ENCODE measurements around the gene ALKAL2. TPM values are rescaled to one million over a fixed set of nuclear protein-coding genes. Genes with fewer than 3 reads are reported as not detected.

The ALKAL2 gene
- polyA plus RNA-seq, 3 donors: 4.7 to 6.6 (median 5.8) TPM

DNA sequence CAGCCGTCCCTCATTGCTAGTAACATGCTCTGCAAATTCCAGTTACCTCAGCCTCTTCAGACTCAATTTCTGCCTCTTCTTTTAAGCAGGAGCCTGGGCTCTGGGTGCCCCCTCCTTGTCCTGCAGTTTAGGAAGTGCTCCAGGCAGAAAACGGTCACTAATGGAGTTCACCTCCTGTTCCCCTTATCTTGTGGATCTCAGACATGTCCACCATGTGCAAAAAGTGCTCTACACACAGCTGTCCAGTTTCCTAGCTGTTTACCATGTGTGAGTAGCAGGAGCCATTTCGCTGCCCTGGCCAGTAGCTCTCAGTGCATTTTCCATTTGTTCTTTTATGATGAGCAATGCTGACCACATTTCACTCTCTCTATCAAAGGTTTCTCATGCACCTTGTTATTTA lies 29.0 kb downstream of the ALKAL2 start:
- DNase-seq (ENCODE audit: extremely low read depth in 1 of 11, low read depth in 9 of 11, low spot score in 4 of 11): no peak

DNA sequence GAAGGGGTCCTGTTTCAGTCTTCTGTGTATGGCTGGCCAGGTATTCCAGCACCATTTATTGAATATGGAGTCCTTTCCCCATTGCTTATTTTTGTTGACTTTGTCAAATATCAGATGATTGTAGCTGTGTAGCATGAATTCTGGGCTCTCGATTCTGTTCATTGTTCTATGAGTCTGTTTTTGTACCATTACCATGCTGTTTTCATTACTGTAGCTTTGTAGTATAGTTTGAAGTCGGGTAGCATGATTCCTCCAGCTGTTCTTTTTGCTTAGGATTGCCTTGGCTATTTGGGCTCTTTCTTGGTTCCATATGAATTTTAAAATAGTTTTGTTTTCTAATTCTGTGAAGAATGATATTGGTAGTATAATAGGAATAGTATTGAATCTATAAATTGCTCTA lies 30.0 kb downstream of the ALKAL2 start:
- DNase-seq (ENCODE audit: extremely low read depth in 1 of 11, low read depth in 9 of 11, low spot score in 4 of 11): no peak

DNA sequence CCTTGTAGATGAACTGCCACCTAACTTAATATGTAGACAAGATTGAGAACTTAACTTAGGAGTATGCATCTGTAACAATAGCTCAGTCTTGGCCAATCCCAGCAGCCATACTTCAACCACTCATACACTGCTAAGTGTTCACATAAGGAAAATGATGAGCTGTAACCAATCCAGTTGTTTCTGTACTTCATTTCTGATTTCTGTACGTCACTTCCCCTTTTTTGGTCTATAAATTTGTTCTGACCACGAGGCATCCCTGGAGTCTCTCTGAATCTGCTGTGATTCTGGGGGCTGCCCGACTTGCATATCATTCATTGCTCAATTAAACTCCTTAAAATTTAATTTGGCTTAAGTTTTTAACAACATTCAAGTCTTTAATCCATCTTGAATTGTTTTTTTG lies 30.5 kb downstream of the ALKAL2 start:
- no peak for DNase-seq (ENCODE audit: extremely low read depth in 1 of 11, low read depth in 9 of 11, low spot score in 4 of 11)

DNA sequence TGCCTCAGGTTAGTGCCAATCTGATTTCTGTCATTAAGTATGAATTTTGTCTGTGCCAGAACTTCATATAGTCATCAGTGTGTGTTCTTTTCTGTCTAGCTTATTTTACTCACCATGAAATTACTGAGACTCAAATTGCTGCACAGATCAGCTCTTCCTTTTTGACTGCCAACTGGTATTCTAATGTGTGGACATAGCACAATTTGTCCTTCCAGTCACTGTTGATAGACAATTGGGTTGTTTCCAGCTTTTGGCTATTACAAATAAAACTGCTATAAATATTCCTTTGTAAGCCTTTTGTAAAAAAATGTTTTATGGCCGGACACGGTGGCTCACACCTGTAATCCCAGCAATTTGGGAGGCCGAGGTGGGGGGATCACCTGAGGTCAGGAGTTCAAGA lies 31.8 kb downstream of the ALKAL2 start:
- DNase-seq (ENCODE audit: extremely low read depth in 1 of 11, low read depth in 9 of 11, low spot score in 4 of 11): no peak

DNA sequence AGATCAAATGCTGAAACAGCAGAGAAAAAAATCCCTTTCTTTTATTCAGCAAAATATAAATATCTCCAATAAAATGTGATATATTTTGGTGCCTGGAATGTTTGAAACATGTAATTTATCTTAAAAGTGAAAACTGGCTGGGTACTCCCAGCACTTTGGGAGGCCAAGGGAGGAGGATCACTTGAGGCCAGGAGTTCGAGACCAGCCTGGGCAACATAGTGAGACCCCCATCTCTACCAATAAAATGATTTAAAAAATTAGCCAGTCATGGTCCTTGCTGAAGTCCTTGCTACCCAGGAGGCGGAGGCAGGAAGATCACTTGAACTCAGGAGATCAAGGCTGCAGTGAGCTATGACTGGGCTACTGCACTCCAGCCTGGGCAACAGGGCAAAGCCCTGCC lies 32.7 kb downstream of the ALKAL2 start:
- DNase-seq (ENCODE audit: extremely low read depth in 1 of 11, low read depth in 9 of 11, low spot score in 4 of 11): no peak

DNA sequence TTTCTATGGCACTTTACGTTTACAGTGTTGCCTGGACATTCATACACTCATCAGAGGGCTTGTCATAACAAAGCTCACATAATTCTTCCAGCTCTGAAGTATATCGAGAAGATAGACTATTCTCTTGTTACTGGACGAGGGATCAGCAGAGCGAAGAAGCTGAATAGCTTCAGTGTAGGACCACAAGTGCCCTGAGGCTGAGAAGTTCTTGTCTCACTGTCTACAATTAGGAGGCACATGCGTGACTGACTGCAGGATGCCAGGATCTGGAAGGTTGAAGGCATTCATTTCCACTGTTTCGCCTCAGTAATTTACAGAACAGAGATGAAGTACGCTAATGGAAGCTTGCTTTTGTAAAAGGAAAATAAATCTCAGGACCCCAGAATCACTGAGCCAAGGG lies 33.6 kb downstream of the ALKAL2 start:
- DNase-seq (ENCODE audit: extremely low read depth in 1 of 11, low read depth in 9 of 11, low spot score in 4 of 11): peak in 1 of 11 donors; percentile 25

DNA sequence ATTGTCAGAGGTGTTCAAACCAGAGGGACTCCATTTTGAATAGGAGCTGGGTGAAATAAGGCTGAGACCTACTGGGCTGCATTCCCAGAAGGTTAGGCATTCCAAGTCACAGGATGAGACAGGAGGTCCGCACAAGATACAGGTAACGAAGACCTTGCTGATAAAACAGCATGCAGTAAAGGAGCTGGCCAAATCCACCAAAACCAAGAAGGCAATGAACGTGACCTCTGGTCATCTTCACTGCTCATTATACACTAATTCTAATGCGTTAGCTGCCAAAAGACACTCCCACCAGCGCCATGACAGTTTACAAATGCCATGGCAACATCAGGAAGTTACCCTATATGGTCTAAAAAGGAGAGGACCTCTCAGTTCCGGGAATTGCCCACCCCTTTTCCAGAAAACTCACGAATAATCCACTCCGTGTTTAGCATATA lies 34.7 kb downstream of the ALKAL2 start:
- no peak for DNase-seq (ENCODE audit: extremely low read depth in 1 of 11, low read depth in 9 of 11, low spot score in 4 of 11)

DNA sequence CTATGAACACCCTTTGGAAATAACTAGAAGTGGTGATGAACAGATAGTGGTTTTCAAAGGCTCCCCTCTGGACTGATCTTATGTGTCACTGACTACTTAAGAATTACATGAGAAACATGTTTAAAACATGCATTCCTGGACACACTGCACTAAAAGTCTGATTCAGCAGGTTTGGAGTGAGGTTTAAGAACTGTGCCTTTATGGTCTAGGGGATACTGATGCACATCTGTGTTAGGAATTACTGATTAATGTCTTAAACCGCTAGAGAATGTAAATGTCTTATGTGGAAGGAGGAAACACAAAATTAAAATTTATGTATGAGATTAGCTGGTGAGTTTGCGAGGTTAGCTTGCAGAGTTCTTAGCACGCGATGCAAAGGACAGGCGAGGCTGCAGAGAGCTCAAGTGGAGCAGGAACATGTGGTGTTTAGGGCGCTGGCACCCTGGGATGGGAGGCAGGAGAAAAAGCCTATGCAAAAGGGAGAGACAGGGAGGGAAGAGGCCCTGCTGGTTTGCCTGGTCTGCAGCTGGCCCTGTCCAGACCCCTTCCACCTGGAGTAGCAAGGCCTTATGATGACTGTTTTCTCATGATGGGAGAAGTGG lies 35.8 kb downstream of the ALKAL2 start:
- no peak for DNase-seq (ENCODE audit: extremely low read depth in 1 of 11, low read depth in 9 of 11, low spot score in 4 of 11)

DNA sequence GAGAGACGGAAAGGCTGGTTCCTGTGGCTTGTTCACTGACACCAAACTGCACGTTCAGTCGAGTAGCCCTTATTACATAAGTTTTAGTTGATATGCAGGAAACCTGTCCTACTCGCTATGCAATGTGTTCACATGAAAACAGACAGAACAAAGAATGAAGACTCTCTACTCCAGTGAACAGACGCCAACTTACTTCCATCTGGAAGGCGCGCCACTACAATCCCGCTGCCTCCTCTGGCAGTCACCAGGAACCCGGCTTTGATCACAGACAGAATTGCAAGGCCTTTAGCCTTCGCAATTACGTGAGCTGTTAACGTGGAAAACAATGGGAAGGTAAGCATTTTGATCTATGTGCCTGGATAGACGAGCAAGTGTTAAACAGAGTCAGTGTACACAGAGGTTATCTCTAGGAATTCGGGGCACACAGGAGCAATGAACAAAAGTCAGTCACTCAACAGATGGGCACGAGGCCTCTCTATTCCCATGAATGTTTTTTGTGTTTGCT lies 38.3 kb downstream of the ALKAL2 start:
- no peak for DNase-seq (ENCODE audit: extremely low read depth in 1 of 11, low read depth in 9 of 11, low spot score in 4 of 11)

DNA sequence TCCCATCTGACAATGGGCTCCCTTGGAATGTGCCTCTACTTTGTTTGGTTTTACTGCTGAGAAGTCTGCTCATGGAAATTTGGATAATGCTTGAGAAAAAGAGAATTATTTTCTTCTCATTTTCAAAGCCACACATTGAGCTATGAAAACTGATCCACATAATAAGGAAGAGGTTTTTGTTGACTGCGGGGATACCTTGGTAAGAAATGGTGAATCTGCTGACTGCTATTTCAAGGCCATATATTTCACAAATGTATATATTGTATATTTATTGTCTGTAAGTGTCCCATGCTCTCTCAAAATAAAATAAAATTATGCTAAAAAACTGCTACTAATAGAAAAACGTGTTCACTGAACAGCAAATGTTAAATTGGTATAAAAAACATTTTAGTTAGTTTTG lies 39.2 kb downstream of the ALKAL2 start:
- DNase-seq (ENCODE audit: extremely low read depth in 1 of 11, low read depth in 9 of 11, low spot score in 4 of 11): no peak

DNA sequence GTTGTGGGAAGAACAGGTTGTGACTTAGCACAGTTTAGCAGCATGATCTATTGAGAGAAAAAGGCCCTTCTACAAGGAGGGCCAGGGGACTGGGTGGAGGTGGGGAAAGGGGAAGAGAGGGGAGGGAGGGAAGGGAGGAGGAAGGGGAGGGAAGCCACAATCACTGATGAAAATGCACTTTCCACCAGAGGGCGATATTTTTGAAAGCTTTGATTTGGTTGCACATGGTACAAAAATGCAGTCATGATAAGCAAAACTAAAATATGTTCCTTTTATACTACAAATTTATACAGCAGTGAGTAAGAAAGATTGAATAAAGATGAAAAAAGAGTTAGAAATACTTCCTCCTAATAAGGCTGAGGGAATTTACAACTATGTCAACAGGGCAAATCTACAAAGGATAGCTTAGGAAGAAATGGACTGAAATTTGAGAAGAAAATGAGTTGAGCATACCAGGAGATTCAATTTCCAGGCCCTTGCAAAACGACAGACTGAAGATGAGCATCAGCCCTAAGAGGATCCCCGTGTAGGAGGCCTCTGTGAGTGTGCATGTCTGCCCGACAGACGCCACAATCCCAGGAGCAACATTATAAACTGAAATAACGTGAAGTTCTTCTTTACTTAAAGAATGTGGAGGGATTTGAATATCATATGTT lies 41.3 kb downstream of the ALKAL2 start:
- peak in 2 of 11 donors; percentile 48 to 66 for DNase-seq (ENCODE audit: extremely low read depth in 1 of 11, low read depth in 9 of 11, low spot score in 4 of 11)

DNA sequence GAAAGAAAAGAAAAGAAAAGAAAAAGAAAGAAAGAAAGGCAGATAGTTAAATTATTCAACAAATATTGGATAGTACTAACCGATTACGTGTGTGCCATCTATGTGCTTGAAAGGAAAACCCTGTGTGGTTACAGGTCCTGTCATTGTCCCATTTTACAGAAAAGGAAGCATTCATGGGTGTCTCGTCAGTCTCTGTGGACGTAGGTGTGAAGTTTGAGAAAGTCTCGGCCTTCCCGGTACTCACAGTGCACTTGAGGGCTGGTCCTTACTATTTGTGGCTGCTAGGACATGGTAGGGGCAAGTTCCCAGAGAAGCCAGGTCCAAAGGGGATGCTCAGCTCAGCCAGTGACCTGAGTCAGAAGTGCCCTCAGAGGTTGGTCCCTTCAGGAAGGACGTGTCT lies 43.3 kb downstream of the ALKAL2 start:
- DNase-seq (ENCODE audit: extremely low read depth in 1 of 11, low read depth in 9 of 11, low spot score in 4 of 11): no peak

DNA sequence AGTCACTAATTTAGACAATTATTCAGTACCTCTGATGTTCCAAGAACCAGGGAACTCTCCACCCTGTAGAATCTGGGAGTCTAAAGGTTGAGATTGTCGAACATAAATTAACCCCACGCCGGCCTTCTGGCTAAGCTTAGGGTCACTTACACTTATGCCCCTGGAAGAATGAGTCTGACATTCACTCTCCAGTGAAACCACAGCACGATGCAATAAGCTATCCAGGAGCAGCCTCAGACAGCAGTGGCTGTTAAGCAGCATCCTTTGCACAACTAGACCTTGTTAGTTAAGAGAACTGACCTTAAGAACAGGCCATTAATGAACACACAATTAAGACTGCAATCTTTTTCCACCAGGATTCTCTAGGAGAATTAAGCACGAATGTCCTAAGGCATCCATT lies 49.0 kb downstream of the ALKAL2 start:
- DNase-seq (ENCODE audit: extremely low read depth in 1 of 11, low read depth in 9 of 11, low spot score in 4 of 11): no peak

DNA sequence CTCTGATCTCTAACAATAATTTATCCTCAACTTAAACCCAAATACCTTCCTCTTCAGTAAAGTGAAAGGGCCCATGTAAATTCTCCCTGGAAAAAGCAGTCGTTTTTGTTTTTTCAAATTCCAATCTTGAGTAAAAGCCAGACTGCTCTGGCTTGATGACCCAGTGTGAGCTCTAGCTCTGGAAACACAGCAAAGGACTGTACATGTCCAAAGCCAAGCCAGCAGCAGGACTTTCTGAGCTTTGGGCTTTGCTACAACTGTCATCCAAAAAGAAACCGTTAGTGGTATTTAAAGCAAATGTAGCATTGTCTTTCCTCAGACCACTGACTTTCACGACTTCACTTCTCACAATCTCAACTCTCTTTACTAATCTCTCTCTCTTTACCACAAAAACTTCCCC lies 49.5 kb downstream of the ALKAL2 start:
- DNase-seq (ENCODE audit: extremely low read depth in 1 of 11, low read depth in 9 of 11, low spot score in 4 of 11): peak in 1 of 11 donors; percentile 29

DNA sequence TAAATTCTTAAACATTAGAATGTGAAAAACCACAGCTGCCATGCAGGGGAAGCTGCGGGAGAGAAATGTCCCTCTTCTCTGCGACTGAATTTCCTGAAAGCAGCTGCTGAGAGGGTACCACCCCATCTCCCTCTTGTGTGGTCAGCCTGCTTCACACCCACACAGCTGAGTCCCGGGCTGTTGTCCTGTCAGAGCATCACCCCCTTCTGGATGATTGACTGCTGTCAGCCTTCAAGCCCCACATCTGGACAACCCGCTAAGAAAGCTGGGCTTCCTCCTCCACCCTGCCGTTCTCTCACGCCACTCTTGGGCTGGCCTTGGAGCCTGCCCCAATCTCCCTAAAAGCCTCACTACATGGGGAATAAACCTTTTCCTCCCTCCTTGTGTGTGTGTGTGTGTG lies 50.0 kb downstream of the ALKAL2 start:
- no peak for DNase-seq (ENCODE audit: extremely low read depth in 1 of 11, low read depth in 9 of 11, low spot score in 4 of 11)

DNA sequence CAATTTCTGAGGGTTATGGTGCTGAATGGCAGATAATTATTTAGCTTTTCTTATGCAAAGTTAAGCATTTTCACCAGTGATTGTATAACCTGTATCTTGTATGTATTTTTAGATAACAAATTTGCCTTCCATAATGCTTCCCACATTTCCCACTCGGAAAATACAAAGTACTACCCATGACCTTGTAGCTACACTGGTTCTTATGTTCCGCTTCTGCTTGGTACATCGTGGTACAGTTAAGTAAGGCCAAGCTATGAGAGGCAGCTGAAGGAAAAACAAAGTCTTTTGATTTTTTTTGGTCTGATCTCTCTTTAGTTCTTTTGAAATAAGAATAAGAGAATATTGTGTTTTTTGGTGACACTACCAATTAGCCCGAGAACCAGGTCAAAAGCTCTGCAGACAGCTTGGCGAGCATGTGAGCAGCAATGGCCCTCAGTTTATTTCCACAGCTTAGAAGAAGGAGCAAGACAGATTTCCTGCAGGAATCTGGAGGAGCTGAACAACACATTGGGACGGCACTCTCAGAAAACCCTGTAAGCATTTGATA lies 50.8 kb downstream of the ALKAL2 start:
- DNase-seq (ENCODE audit: extremely low read depth in 1 of 11, low read depth in 9 of 11, low spot score in 4 of 11): no peak

DNA sequence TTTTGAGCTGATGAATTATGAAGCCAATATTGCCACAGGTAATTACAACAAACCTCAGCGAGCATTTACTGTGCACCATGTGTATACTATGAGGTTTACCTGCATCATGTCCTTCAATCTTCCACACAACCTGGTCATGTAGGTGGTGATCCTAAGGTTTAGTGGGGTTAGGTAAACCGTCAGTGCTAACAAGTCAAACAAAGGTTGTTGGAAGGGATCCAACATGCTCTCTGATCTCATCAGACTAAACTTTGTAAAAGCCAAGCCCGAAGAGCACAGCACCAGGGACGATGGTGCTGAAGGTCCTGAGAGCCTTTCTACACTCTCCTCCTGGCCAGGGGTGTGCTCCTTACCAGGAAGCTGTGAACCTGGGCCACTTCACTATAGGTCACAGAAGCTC lies 53.5 kb downstream of the ALKAL2 start:
- DNase-seq (ENCODE audit: extremely low read depth in 1 of 11, low read depth in 9 of 11, low spot score in 4 of 11): no peak

DNA sequence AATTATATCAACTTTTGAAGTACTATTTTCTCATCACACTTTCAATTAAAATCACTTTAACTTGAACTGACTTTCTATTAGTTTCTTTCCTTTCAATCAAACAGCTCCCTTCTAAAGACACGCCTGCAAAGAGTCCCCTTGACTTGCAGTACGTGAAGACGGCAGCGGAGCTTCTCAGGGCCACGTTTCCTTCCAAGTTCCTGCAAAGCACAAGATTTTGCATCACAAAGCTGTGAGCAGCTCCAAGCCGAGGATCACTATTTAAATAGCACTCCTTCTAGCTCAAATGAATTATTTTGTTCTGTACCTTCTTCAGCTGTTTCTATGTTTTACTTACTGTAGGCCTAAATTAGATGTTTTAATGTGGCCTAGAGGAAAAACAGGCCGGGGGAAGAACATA lies 54.9 kb downstream of the ALKAL2 start:
- no peak for DNase-seq (ENCODE audit: extremely low read depth in 1 of 11, low read depth in 9 of 11, low spot score in 4 of 11)

DNA sequence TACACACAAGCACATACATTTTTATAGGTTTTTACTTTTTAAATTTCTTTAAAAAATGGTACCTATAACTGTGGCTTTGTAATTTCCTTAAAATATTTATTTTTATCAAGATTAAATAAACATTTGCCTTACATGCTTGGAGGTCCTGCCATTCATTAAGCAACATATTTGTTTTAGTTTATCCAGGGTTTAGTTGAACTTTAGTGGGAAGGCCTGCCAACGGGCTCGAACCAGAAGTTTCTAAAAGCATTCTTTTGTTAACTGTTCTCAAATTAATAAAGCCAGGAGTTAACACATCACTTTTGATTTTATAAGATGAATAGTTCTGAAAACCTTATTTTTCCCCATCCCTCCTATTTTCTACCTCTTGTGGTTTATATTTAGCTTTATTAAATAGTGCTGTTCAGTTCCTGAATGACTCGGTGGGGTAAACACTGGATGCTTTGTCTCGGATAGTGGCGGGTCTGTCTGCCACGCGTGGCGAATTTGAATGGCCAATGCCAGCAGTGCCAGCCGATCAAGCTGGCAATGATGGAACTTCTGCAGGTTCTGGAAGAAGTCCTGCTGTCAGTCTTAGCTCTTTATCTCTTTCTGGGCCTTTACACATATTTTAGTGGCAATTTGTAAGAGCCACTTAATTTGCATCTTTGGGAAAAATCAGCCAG lies 56.2 kb downstream of the ALKAL2 start:
- DNase-seq (ENCODE audit: extremely low read depth in 1 of 11, low read depth in 9 of 11, low spot score in 4 of 11): no peak

Measured in renal cortex interstitium (tissue), 11 donors.